Epithelial cell of esophagus (primary cell): Measurements from ENCODE around the gene TUBB3.

ENCODE experiments used
- DNase-seq: peaks from one replicate; pipeline ENCODE4 v3.0.0; 2010; ENCODE audit warnings: low read depth
- H3K4me3 ChIP-seq: 2 replicates; pipeline ENCODE4 v1.5.1; 2011; ENCODE audit warnings: mild to moderate bottlenecking, low read length, control low read depth
- CTCF ChIP-seq: IDR thresholded peaks from 2 replicates; pipeline ENCODE4 v1.5.1; 2011; ENCODE audit warnings: low read depth, mild to moderate bottlenecking, low read length, control low read depth, inconsistent platforms; ENCODE audit not compliant: insufficient read depth; ENCODE audit errors: missing control alignments

The TUBB3 gene

GRCh38 chr16:89884041-89884421 is 39.1 kb upstream of the TUBB3 start:
- no peak for TF ChIP-seq CTCF
- DNase-seq = no peak
- H3K4me3 ChIP-seq = no peak overlapping the region

GRCh38 chr16:89887243-89887642 is 35.9 kb upstream of the TUBB3 start:
- no peak for DNase-seq
- H3K4me3 ChIP-seq = no peak overlapping the region
- no peak for TF ChIP-seq CTCF

- H3K4me3 ChIP-seq = no peak overlapping the region
- no peak for DNase-seq
- TF ChIP-seq CTCF = no peak
Observed at GRCh38 chr16:89890200-89890599, 32.9 kb upstream of the TUBB3 start.

- no peak for DNase-seq
- H3K4me3 ChIP-seq = no peak overlapping the region
- TF ChIP-seq CTCF = no peak
Observed at GRCh38 chr16:89890886-89891657, 32.1 kb upstream of the TUBB3 start.

GRCh38 chr16:89892055-89892630 is 31.0 kb upstream of the TUBB3 start:
- DNase-seq = no peak
- no peak for TF ChIP-seq CTCF
- no peak overlapping the region for H3K4me3 ChIP-seq

GRCh38 chr16:89892635-89893034 is 30.5 kb upstream of the TUBB3 start:
- no peak for DNase-seq
- no peak overlapping the region for H3K4me3 ChIP-seq
- TF ChIP-seq CTCF = no peak
